GM21515 (cell line): Measurements from ENCODE around the gene SDK1.

Source experiments
- ATAC-seq: cut with Tn5 transposase; IDR thresholded peaks from one replicate; pipeline ENCODE4 v1.9.1; 2021; ENCODE audit not compliant: unreplicated experiment

Gene SDK1, protein sequence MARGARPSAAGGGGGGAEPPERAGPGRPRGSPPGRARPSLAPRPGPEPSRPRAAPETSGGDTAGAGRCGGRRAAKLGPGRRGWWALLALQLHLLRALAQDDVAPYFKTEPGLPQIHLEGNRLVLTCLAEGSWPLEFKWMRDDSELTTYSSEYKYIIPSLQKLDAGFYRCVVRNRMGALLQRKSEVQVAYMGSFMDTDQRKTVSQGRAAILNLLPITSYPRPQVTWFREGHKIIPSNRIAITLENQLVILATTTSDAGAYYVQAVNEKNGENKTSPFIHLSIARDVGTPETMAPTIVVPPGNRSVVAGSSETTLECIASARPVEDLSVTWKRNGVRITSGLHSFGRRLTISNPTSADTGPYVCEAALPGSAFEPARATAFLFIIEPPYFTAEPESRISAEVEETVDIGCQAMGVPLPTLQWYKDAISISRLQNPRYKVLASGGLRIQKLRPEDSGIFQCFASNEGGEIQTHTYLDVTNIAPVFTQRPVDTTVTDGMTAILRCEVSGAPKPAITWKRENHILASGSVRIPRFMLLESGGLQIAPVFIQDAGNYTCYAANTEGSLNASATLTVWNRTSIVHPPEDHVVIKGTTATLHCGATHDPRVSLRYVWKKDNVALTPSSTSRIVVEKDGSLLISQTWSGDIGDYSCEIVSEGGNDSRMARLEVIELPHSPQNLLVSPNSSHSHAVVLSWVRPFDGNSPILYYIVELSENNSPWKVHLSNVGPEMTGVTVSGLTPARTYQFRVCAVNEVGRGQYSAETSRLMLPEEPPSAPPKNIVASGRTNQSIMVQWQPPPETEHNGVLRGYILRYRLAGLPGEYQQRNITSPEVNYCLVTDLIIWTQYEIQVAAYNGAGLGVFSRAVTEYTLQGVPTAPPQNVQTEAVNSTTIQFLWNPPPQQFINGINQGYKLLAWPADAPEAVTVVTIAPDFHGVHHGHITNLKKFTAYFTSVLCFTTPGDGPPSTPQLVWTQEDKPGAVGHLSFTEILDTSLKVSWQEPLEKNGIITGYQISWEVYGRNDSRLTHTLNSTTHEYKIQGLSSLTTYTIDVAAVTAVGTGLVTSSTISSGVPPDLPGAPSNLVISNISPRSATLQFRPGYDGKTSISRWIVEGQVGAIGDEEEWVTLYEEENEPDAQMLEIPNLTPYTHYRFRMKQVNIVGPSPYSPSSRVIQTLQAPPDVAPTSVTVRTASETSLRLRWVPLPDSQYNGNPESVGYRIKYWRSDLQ (N-terminal part only)

DNA sequence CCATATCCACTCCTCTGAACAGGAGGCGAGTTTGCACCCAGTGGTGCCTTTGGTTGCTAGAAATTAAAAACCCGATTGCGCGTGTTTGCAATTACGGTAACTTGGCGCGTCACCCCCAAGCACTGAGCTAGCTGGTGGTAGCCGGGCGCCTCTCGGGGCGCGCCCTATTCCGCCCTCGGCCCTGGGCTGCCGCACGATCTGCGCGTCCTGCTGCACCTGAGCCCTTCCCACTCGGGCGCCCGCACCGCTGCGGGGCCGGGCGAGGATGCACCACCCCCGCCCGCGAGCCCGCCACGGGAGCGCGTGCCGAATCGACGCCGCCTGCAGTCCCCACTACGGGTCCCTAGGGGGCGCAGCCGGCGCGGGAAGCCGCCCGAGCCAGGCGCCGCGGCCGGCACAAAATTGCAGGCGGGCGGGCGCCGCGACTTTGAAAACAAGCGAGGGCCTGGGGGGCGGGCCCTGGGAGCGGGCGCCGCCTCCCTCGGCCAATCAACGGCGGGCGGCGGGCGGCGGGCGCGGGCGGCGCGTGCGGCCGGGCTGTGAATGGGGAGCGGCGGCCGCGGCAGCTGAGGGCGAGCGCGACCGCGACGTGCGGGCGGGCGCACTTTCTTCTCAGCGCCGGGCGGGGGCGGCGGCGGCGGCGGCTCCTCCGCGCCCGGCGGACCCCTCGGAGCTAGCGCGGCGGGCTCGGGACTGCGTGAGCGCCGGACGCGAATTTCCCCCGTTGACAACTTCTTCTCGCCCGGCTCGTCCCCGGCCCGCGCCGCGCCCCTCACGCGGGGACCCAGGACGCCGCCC, at the start of gene SDK1:
Gene SDK1, plus strand, starts transcription at position 602 of the 798 bp plus-strand sequence. CDS start 335 bp downstream, outside the sequence.
- ATAC-seq: peak; percentile 90

DNA sequence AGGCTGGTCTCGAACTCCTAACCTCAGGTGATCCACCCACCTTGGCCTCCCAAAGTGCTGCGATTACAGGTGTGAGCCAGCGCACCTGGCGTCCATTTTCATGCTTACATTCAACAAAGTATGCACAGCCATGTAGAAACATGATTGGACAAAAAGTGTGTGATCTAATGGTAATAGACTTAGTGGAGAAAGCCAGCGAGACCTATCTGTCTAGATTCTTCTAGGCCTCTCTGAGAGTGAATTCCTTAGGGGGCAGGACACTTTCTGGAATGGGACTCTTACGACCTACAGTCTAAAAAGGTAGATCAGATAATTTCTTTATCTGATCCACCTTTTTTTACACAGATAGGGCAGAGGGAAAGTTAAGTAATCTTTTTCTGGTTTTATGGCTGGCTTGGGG, 46.3 kb upstream of the SDK1 start:
- no peak for ATAC-seq

DNA sequence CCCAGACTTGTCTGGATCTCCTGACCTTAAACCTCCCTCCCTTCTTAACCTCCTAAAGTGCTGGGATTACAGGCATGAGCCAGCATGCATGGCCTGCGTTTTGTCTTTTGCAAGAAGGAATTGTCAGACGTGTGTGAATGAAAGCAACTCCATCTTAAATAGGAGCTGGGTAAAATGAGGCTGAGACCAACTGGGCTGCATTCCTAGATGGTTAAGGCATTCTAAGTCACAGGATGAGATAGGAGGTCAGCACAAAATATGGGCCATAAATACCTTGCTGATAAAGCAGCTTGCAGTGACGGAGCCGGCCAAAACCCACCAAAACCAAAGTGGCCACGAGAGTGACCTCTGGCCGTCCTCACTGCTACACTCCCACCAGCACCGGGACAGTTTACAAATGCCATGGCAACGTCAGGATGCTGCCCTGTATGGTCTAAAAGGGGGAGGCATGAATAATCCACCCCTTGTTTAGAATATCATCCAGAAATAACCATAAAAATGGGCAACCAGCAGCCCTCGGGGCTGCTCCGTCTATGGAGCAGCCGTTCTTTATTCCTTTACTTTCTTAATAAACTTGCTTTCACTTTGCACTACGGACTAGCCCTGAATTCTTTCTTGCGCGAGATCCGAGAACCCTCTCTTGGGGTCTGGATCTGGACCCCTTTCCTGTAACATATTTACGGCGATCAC, 41.2 kb upstream of the SDK1 start:
- no peak for ATAC-seq

DNA sequence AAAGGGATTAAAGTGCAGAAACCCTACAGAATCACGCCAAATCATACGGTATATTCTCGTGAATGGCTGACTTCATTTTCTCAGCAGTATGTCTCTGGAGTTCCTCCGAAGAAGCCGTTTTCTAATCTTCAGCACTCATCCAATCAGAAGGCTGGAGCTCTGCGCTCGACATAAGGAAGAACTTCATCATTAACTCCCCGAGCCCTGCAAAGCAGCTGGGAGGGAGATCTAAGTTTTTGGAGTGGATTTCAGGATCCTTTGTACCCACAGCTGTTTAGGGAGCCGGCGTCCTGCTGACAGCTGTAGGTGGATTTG, 40.7 kb upstream of the SDK1 start:
- ATAC-seq: no peak

DNA sequence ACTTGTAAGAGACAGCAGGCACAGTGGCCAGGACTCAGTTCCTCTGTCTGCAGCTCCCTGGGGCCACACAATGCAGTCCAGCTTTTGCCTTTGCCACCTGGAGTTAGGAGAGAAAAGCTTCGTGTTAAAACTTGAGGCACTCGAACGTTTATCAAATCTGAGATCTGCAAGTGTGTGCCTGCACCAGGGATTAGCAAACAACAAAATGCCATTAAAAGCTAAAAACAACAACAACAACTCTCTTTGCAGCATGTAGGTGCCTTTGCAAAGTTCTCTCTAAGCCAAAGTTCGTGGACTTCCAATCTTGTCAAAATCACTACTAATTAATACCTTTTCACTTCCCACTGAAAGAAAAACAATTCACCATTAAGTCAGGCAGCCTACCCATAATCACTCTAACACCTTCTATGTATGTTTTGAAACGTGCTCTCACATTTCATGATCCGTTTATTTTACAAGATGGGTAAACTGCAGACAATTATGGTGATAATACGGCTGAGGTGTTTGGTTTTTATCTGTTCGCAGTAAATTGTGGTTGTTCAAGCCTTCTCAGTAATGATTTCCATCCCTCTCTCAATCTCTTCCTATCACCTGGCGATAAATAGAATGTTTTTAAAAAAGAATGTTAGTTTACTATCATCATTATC, 36.2 kb upstream of the SDK1 start:
- ATAC-seq: no peak

DNA sequence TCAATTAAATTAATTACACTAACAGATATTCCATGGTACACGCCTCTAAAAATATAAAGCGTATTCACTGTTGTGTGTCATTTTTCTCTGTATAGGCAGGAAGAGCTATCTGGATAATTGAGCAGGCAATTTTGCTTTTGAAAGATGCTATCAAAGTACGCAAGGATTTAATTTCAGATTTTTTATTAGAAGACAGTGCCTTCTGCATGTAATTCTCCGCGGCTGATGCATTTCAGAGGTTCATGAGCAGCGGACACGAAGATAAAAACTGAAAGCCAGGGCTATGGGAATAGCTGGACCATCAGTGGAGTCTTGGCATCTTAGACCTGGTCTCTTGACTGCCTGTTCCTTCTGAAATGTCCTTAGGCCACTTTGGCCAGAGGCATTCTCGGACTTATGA, 35.7 kb upstream of the SDK1 start:
- no peak for ATAC-seq

DNA sequence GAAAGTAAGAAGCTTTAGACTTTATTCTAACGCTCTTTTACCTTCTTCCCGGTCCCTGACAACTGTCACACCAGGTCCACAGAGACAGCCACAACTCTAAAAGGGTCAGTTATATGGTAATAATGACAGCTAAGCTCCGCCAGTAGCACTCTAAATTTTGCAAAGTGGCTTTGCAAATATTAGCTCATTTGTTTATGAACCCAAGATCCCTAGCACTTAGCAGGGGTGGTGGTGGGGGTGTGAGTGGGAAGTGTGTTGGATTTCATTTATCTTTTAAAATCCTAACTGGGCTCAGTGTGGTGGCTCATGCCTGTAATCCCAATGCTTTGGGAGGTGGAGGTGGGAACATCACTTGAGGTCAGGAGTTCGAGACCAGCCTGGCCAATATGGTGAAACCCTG, 34.8 kb upstream of the SDK1 start:
- no peak for ATAC-seq

DNA sequence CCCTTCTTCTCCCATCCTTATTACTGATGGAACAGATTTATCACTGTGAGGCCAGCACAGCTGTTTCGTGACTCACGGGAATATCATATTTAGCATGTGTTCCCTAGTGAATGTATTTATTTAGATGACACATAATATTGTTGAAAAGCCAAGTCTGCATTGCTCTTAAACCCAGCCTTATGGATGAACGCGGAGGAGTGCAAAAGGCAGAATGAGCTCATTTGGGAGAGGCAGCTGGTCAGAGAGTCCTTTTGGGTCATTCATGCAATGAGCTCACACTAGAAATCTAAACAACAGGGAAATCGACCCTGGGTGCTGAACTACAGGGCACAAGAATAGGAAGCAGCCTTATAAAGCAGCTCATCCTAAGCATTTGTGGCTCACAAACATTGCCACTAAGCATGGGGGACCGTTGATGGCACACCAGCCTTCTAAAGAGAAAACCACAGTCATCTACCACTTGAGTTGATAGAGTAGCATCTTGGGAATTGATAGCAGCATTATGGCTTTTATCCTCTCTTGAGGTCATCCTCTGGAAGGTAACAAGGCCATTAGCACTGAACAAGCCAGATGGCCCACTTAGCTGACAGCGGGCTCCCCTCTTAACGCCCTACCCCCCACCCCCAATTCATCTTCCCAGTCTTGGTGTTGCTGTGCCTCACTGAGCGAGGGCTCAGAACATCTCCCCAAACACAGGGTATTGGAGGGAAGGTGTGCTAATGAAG, 32.9 kb upstream of the SDK1 start:
- ATAC-seq: no peak

DNA sequence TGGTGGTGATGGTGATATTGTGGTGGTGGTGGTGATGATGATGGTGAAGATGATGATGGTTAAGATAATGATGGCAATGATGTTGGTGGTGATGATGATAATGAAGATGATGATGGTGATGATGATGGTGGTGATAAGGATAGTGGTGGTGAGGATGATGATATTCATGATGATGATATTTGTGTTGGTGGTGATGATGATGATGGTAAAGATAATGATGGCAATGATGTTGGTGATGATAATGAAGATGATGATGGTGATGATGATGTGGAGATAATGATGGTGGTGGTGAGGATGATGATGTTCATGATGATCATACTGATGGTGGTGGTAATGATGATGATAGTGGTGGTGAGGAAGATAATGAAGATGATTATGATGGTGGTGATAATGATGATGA, 30.7 kb upstream of the SDK1 start:
- ATAC-seq: no peak

DNA sequence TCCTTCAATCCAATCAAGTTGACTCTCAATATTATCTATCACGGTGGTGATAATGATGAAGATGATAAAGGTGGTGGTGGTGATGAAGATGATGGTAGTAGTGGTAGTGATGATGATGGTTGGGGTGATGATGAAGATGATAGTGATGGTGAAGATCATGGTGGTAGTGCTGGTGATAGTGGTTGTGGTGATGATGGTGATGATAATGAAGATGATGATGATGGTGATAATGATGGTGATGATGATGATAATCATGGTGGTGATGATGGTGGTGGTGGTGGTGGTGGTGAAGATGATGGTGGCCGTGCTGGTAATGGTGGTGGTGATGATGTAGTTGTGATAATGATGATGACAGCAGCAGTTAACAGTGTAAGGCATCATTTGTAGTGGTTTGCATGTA, 29.8 kb upstream of the SDK1 start:
- ATAC-seq: no peak

DNA sequence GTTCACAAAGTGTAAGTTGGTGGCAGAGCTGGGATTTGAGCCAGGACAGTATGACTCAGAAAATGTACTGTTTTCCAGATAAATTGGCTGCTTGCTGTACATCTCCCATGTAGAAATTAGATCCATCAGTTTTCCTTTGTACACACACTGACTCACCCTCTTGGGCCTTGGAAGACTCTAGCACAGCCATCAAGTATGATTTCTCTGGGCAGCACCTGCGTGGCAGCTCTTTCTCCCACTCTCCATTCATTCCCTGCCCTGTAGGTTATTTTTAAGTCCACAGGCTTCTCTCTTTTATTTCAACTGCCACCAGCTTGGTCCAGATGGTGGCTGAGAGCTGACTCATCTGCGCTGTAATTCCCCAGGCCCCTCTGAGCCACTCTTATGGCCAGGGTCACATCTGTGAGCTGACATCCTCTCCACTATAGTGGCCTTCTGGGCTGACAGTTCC, 28.3 kb upstream of the SDK1 start:
- ATAC-seq: no peak

DNA sequence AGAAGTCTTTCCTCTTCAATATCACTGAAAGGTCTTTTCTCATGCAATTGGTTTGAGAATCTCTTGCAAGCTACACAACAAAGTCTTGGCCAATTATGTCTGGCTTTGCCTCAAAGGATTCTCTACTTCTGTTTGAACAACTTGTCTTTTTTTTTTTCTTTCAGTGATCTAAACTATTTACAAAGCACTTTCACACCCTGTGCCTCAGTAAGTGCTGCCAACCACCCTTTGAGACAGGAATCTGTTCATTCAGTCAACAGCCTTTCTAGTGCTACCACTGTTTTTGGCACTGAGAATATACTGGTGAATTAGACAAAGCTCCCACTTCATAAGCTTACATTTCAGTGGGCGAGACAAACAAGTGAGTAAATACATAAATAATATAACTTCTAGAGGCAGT, 26.9 kb upstream of the SDK1 start:
- no peak for ATAC-seq

DNA sequence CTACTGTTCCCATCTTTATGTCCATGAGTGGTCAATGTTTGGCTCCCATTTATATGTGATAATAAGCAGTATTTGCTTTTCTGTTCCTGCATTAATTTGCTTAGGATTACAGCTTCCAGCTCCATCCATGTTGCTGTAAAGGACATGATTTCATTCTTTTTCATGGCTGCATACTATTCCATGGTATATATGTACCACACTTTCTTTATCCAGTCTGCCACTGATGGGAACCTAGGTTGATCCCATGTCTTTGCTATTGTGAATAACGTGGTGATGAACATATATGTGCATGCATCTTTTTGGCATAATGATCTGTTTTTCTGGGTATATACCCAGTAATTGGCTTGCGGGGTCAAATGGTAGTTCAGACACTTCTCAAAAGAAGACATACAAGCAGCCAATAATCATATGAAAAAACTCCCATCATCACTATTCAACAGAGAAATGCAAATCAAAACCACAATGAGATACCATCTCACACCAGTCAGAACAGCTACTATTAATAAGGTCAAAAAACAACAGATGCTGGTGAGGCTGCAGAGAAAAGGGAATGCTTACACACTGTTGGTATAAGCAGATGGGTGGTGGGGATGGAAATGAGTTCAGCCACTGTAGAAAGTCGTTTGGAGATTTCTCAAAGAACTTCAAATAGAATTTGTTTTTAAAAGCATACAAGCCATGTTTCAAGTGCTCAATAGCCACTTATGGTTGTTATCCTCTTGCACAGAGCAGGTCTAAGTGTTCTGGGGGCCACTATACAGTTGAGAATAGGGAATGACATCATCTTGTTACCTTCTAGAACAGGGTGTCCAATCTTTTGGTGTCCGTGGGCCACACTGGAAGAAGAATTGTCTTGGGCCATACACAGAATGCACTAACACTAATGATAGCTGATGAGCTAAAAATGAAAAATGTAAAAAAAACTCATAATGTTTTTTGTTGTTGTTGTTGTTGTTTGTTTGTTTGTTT, 23.2 kb upstream of the SDK1 start:
- no peak for ATAC-seq

DNA sequence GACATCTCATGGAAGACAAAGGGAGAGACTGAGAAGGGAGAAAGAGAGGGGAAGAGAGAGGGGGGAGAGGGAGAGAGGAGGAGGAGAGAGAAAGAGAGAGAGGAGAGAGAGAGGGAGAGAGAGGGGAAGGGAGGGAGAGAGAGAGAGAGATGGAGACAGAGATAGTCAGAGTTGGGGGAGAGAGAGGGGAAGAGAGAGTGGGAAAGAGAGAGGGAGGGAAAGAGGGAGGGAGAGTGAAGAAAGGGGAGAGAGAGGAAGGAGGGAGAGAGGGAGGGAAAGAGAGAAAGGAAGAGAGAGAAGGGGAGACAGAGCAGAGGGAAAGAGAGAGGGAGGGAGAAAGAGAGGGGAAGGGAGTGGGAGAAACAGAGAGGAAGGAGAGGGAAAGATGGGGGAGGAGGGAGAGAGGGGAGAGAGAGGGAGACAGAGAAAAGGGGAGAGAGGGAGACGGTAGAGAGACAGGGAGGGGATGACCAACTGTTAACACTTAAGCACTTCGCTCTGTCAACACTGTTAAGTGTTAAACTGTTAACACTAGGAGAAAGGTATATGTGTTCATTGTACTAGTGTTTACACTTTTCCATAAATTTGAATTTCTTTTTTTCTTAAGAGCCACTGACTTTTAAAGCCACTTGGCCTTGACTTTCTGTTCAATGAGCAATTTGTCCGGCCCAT, 21.8 kb upstream of the SDK1 start:
- ATAC-seq: no peak

DNA sequence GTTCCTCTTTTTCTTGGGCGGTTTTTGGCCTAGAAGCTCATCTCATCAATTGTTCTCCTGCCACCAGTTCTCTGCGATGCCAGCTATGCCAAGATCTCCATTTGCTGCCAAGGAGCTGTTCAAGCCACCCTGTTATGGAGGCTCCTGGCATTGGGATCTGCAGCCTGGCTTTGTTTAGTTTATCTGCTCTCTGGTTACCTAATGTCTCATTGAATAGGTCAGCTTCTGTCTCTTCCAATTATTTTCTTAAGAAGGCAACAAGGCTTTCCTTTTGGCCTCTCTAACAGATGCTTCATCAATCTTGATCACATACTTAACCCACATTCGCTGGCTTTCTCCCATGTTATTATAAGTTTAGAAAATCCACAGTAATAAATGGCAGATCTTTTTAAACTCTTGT, 20.6 kb upstream of the SDK1 start:
- no peak for ATAC-seq

DNA sequence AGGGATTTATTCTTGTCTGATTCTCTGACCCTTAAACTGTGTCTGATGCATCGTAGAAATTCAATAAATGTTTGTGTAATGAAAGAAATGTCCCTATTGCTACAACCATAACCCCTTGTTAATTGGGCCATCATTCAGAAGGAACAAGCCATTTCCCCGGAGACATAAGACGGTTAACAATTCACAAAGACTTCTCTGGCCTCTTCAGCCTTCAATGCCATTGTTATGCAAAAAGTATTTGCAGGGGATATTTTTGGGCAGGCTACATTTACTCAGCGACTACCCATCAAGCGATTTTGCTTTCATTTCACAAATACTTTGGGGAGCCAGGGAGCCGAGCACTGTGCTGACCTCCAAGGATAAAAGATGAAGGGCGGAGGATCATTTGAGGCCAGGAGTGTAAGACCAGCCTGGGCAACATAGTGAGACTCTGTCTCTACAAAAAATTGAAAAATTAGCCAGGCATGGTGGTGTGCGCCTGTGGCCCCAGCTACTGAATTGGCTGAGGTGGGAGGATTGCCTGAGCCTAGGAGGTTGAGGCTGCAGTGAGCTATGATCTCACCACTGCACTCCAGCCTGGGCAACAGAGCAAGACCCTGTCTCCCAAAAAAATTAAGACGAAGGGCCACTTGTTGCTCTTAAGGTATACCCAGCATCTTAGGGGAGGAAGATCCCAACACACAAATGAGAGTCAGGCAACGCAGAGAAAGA, 20.0 kb upstream of the SDK1 start:
- ATAC-seq: no peak

DNA sequence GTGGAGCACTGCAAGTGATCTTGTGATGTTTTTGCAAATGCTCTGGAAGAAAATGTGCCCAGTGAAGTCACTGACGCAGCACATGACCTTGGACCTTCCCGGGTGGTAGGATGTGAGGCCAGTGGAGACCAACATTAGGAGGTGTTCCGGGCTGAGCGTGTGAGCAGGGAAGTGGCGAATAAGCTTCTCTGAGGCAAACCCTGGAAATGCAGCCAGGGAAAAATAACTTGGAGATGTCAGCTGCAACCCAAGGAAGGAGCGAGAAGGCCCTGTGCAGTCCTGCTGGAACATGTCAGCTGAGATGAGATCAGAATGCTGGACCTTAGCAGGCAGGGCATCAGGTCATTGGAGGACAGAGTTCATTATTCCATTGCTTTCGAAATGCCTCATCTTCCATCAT, 18.6 kb upstream of the SDK1 start:
- ATAC-seq: no peak
